DOHH2 (cell line): ENCODE data around the gene ZNF878.

Experiments
- H3F3A ChIP-seq: fragments of 200-600 bp; sonication (generic), shearing (Covaris generic); 2 replicates; pipeline ENCODE4 v1.6.0; 2016; ENCODE audit warnings: antibody characterized with exemption, mild to moderate bottlenecking; ENCODE audit not compliant: control insufficient read depth, insufficient read depth
- H3K27ac ChIP-seq: fragments of 200-600 bp; sonication (generic); 2 replicates; pipeline ENCODE4 v1.5.1; 2014; ENCODE audit warnings: low read depth, mild to moderate bottlenecking, low read length, moderate library complexity
- H3K27me3 ChIP-seq: fragments of 200-600 bp; sonication (generic); 2 replicates; pipeline ENCODE4 v1.6.1; 2014; ENCODE audit warnings: mild to moderate bottlenecking, low read length, mixed read lengths; ENCODE audit not compliant: control insufficient read depth
- H3K36me3 ChIP-seq: fragments of 200-600 bp; sonication (generic); 2 replicates; pipeline ENCODE4 v1.6.1; 2014; ENCODE audit warnings: mild to moderate bottlenecking, low read length, moderate library complexity, mixed read lengths; ENCODE audit not compliant: control insufficient read depth
- H3K4me1 ChIP-seq: fragments of 200-600 bp; sonication (generic); 2 replicates; pipeline ENCODE4 v1.6.1; 2014; ENCODE audit warnings: mild to moderate bottlenecking, low read length, mixed read lengths; ENCODE audit not compliant: control insufficient read depth
- H3K4me2 ChIP-seq: fragments of 200-600 bp; sonication (generic); 2 replicates; pipeline ENCODE4 v1.6.0; 2014; ENCODE audit warnings: mild to moderate bottlenecking, low read length, moderate library complexity
- H3K4me3 ChIP-seq: fragments of 200-600 bp; sonication (generic); 2 replicates; pipeline ENCODE4 v1.5.1; 2014; ENCODE audit warnings: mild to moderate bottlenecking, low read length, mixed read lengths
- H3K79me2 ChIP-seq: fragments of 200-600 bp; sonication (generic); 2 replicates; pipeline ENCODE4 v1.6.1; 2014; ENCODE audit warnings: mild to moderate bottlenecking, low read length, mixed read lengths; ENCODE audit not compliant: control insufficient read depth
- H3K9me2 ChIP-seq: fragments of 200-600 bp; sonication (generic); replicated peaks from 2 replicates; pipeline ENCODE4 v1.6.1; 2014; ENCODE audit warnings: mild to moderate bottlenecking, low read length, mixed read lengths; ENCODE audit not compliant: control insufficient read depth
- H3K9me3 ChIP-seq: fragments of 200-600 bp; sonication (generic); 2 replicates; pipeline ENCODE4 v1.6.1; 2014; ENCODE audit warnings: antibody characterized with exemption, low read length, mixed read lengths; ENCODE audit not compliant: control insufficient read depth, insufficient read depth
- H4K20me1 ChIP-seq: fragments of 200-600 bp; sonication (generic); 2 replicates; pipeline ENCODE4 v1.6.0; 2014; ENCODE audit warnings: low read depth, mild to moderate bottlenecking, antibody characterized with exemption, low read length, moderate library complexity; ENCODE audit not compliant: control insufficient read depth, insufficient read depth
- CTCF ChIP-seq: fragments of 200-600 bp; sonication (generic); IDR thresholded peaks from one replicate; pipeline ENCODE4 v1.5.1; 2014; ENCODE audit warnings: antibody characterized with exemption, mild to moderate bottlenecking, low read depth, low read length; ENCODE audit not compliant: poor library complexity, severe bottlenecking
- EZH2phosphoT487 ChIP-seq: fragments of 200-600 bp; sonication (generic); IDR thresholded peaks from 2 replicates; pipeline ENCODE4 v1.6.1; 2017; ENCODE audit warnings: borderline replicate concordance, mild to moderate bottlenecking, antibody characterized with exemption, low read length, moderate library complexity, mixed read lengths

The ZNF878 gene

GRCh38 chr19:12075538-12076139 is 22.9 kb upstream of the ZNF878 start:
- Histone ChIP-seq H3K79me2 (peaks cover 5% of the 10 kb centered on the region; the same call in 1 of the 2 replicates), H3K4me2 (no peak overlapping the region), H3F3A (no peaks in the 10 kb centered on the region), H3K9me2 (no peaks in the 10 kb centered on the region), H3K27ac (no peak overlapping the region), H3K36me3 (peaks cover 56% of the 10 kb centered on the region), H3K27me3 (no peaks in the 10 kb centered on the region), H3K4me3 (no peak overlapping the region), H4K20me1 (no peaks in the 10 kb centered on the region), H3K4me1 (peaks cover 5% of the 10 kb centered on the region; the same call in 1 of the 2 replicates), H3K9me3 (peaks cover 53% of the 10 kb centered on the region)
- TF ChIP-seq CTCF (no peak), EZH2phosphoT487 (no peak)

GRCh38 chr19:12064590-12065538 is 12.1 kb upstream of the ZNF878 start, which contains the start of gene ZNF844:
TSS of gene ZNF844 (plus strand) at chr19:12064731. CDS start at chr19:12064874, 143 bp downstream.
- Histone ChIP-seq H3K27ac (peak within 1 kb of the TSS; percentile 38), H3K4me3 (peak within 1 kb of the TSS; percentile 99), H3K4me2 (peak within 1 kb of the TSS; percentile 88), H3K9me2 (no peaks in the 10 kb centered on the region), H4K20me1 (no peaks in the 10 kb centered on the region), H3K36me3 (0 out of 2 replicates have a peak, but pooled peaks cover 6% of the 10 kb centered on the region), H3K4me1 (peaks cover 11% of the 10 kb centered on the region), H3K9me3 (peaks cover 3% of the 10 kb centered on the region; the same call in 1 of the 2 replicates), H3F3A (no peaks in the 10 kb centered on the region), H3K27me3 (no peaks in the 10 kb centered on the region), H3K79me2 (peaks cover 35% of the 10 kb centered on the region)
- TF ChIP-seq EZH2phosphoT487 (no peak), CTCF (no peak)

GRCh38 chr19:12055784-12056183 is 3.0 kb upstream of the ZNF878 start:
- Histone ChIP-seq H3K27ac (no peak overlapping the region), H3K9me3 (no peaks in the 10 kb centered on the region), H3K79me2 (no peaks in the 10 kb centered on the region), H4K20me1 (no peaks in the 10 kb centered on the region), H3K27me3 (peaks cover 7% of the 10 kb centered on the region), H3K4me2 (no peak overlapping the region), H3K4me3 (no peak overlapping the region), H3K36me3 (no peaks in the 10 kb centered on the region), H3K9me2 (no peaks in the 10 kb centered on the region), H3K4me1 (peaks cover 10% of the 10 kb centered on the region), H3F3A (no peaks in the 10 kb centered on the region)
- TF ChIP-seq EZH2phosphoT487, result no peak
- TF ChIP-seq CTCF, result no peak
